CD4-positive, alpha-beta T cell (primary cell): ENCODE data around the gene EPHB1. TPM values are rescaled to one million over a fixed set of nuclear protein-coding genes. Genes with fewer than 3 reads are reported as not detected.

ENCODE experiments used
- ATAC-seq: fragments of 200-7000 bp; cut with Tn5 transposase; one replicate; pipeline ENCODE4 v1.10.0; 2022; ENCODE audit warnings: mild to moderate bottlenecking; ENCODE audit not compliant: poor library complexity
- CTCF ChIA-PET: fragments of 350-600 bp; sonication (Branson Sonifier 250); formaldehyde crosslinking; loops from one replicate; lab custom pipeline; 2021; ENCODE audit warnings: antibody characterized with exemption, inconsistent platforms; lab: Charles Lee
- POLR2A ChIA-PET: fragments of 350-600 bp; sonication (Branson Sonifier 250); formaldehyde crosslinking; loops from one replicate; lab custom pipeline; 2021; ENCODE audit warnings: antibody characterized with exemption, inconsistent platforms; lab: Charles Lee
- DNase-seq, 14 experiments: peaks; one replicate each; pipeline ENCODE4 v3.0.0-alpha.2; 2013 to 2020; ENCODE audit warnings: mixed read lengths in 2 of 14
- H3K27ac ChIP-seq, 2 donors: one replicate each; pipeline versions ENCODE4 v1.5.1 to v1.7.0; 2013; ENCODE audit warnings: low read length in 2 of 2, low read depth in 1 of 2, mild to moderate bottlenecking in 1 of 2
- H3K27me3 ChIP-seq, 2 experiments: 1 replicate in 1 of 2; 2 replicates in 1 of 2; pipeline versions ENCODE4 v1.6.1 to v1.7.0; 2013; ENCODE audit warnings: low read length in 2 of 2, control low read depth in 1 of 2, mild to moderate bottlenecking in 1 of 2, moderate library complexity in 1 of 2; ENCODE audit not compliant: insufficient read depth in 2 of 2, control insufficient read depth in 1 of 2
- H3K36me3 ChIP-seq: one replicate; pipeline ENCODE4 v1.6.1; 2013; ENCODE audit warnings: low read length, control low read depth; ENCODE audit not compliant: insufficient read depth
- H3K4me1 ChIP-seq: one replicate; pipeline ENCODE4 v1.6.1; 2013; ENCODE audit warnings: low read length, control low read depth; ENCODE audit not compliant: insufficient read depth
- H3K4me3 ChIP-seq: one replicate; pipeline ENCODE4 v1.5.1; 2013; ENCODE audit warnings: mild to moderate bottlenecking, low read length, moderate library complexity
- H3K9me3 ChIP-seq, 2 experiments: 1 replicate in 1 of 2; 2 replicates in 1 of 2; pipeline versions ENCODE4 v1.6.1 to v1.7.0; 2013; ENCODE audit warnings: low read length in 2 of 2, mild to moderate bottlenecking in 2 of 2, control low read depth in 1 of 2, moderate library complexity in 1 of 2; ENCODE audit not compliant: control insufficient read depth in 1 of 2, insufficient read depth in 1 of 2
- H3K27ac Mint-ChIP-seq: one replicate; pipeline ENCODE4 v1.8.0; 2020; ENCODE audit warnings: mixed read lengths
- H3K27me3 Mint-ChIP-seq: one replicate; pipeline ENCODE4 v1.8.0; 2021; ENCODE audit warnings: mixed read lengths
- H3K36me3 Mint-ChIP-seq: one replicate; pipeline ENCODE4 v1.8.0; 2021; ENCODE audit warnings: low read depth, mixed read lengths
- H3K4me1 Mint-ChIP-seq: one replicate; pipeline ENCODE4 v1.8.0; 2021; ENCODE audit warnings: low read depth, mixed read lengths
- H3K4me3 Mint-ChIP-seq: one replicate; pipeline ENCODE4 v1.8.0; 2020; ENCODE audit warnings: mild to moderate bottlenecking, mixed read lengths
- H3K9me3 Mint-ChIP-seq: one replicate; pipeline ENCODE4 v1.8.0; 2020; ENCODE audit warnings: mixed read lengths
- CTCF ChIP-seq: fragments of 200-600 bp; IDR thresholded peaks from one replicate; pipeline ENCODE4 v1.8.0; 2022; ENCODE audit warnings: antibody characterized with exemption, mild to moderate bottlenecking
- intact Hi-C, 2 experiments: fragments of 100-400 bp; cut with DNase I in 1 of 2; cut with micrococcal nuclease in 1 of 2; formaldehyde crosslinking; loops; one replicate each; pipeline versions ENCODE4 v1.15.1 to v1.9.0; 2023 to 2025; cut with DNase I, micrococcal nuclease
- total RNA-seq, 174 experiments: library from RNA in 2 of 174; stranded (reverse) in 2 of 174; gene quantifications; one replicate each; pipeline ENCODE4 v1.2.3 and lab custom pipeline; 2021 to 2026

EPHB1 gene
- total RNA-seq, 2 experiments from 2014 or later, result 0.08 to 0.49 TPM

GRCh38 chr3:134749802-134750553, 45.1 kb upstream of the EPHB1 start:
- Histone ChIP-seq H3K4me3 (no peak overlapping the region), H3K4me1 (no peaks in the 10 kb centered on the region), H3K27me3 (peaks cover 0 to 7% of the 10 kb centered on the region in 2 experiments), H3K36me3 (no peaks in the 10 kb centered on the region), H3K9me3 (no peaks in the 10 kb centered on the region), H3K27ac (no peak overlapping the region)
- intact Hi-C loops, result no loop called here
- CTCF ChIA-PET, result no interaction called here
- no peak overlapping the region for H3K4me3 Mint-ChIP-seq
- ATAC-seq, result no peak
- DNase-seq, result no peak
- H3K36me3 Mint-ChIP-seq, result no peaks in the 10 kb centered on the region
- no peaks in the 10 kb centered on the region for H3K9me3 Mint-ChIP-seq
- TF ChIP-seq CTCF, result no peak
- no peak overlapping the region for H3K27ac Mint-ChIP-seq
- no peaks in the 10 kb centered on the region for H3K4me1 Mint-ChIP-seq
- H3K27me3 Mint-ChIP-seq, result peaks cover 16% of the 10 kb centered on the region
- POLR2A ChIA-PET, result interaction anchor here (0.6 kb wide), 1 partner anchor 10 kb away, joined by 3 read pairs; no protein-coding TSS in a partner anchor

- ChIA-PET POLR2A (no interaction called here), CTCF (no interaction called here)
- Histone ChIP-seq H3K27ac (no peak overlapping the region), H3K4me1 (no peaks in the 10 kb centered on the region), H3K36me3 (no peaks in the 10 kb centered on the region), H3K9me3 (no peaks in the 10 kb centered on the region), H3K4me3 (no peak overlapping the region), H3K27me3 (peaks cover 0 to 7% of the 10 kb centered on the region in 2 experiments)
- H3K4me1 Mint-ChIP-seq, result no peaks in the 10 kb centered on the region
- no peak overlapping the region for H3K4me3 Mint-ChIP-seq
- no peak for ATAC-seq
- no peak for DNase-seq
- H3K9me3 Mint-ChIP-seq, result no peaks in the 10 kb centered on the region
- H3K27me3 Mint-ChIP-seq, result peaks cover 20% of the 10 kb centered on the region
- H3K27ac Mint-ChIP-seq, result no peak overlapping the region
- no peaks in the 10 kb centered on the region for H3K36me3 Mint-ChIP-seq
- TF ChIP-seq CTCF, result no peak
- intact Hi-C loops, result no loop called here
Measured at GRCh38 chr3:134751831-134752230, 43.2 kb upstream of the EPHB1 start.

GRCh38 chr3:134752761-134753461, 42.1 kb upstream of the EPHB1 start:
- DNase-seq (no peak), ATAC-seq (no peak)
- intact Hi-C loops, result no loop called here
- H3K4me1 ChIP-seq, result no peaks in the 10 kb centered on the region
- Mint-ChIP-seq H3K4me1 (no peaks in the 10 kb centered on the region), H3K27me3 (peaks cover 20% of the 10 kb centered on the region), H3K36me3 (no peaks in the 10 kb centered on the region), H3K27ac (no peak overlapping the region), H3K4me3 (no peak overlapping the region), H3K9me3 (no peaks in the 10 kb centered on the region)
- H3K27me3 ChIP-seq, result peaks cover 0 to 7% of the 10 kb centered on the region in 2 experiments
- H3K4me3 ChIP-seq, result no peak overlapping the region
- ChIA-PET CTCF (no interaction called here), POLR2A (no interaction called here)
- no peak overlapping the region for H3K27ac ChIP-seq
- no peaks in the 10 kb centered on the region for H3K9me3 ChIP-seq
- no peak for TF ChIP-seq CTCF
- no peaks in the 10 kb centered on the region for H3K36me3 ChIP-seq
